HG03045 (cell line): ENCODE data around the gene FAM98B.
"Not testable (repeated sequence)": the region's sequence is repeated elsewhere in the genome, so short reads cannot be mapped to it uniquely, and the experiment has no call there.

ENCODE experiments used
- ATAC-seq: cut with Tn5 transposase; IDR thresholded peaks from one replicate; pipeline ENCODE4 v1.9.1; 2021; ENCODE audit warnings: mild to moderate bottlenecking, moderate library complexity; ENCODE audit not compliant: unreplicated experiment

Gene FAM98B

GRCh38 chr15:38453971-38454695 is at the start of gene FAM98B:
Gene FAM98B, plus strand, starts transcription at chr15:38454127. Its CDS starts 35 bp downstream, at chr15:38454162.
- peak; percentile 93 for ATAC-seq

GRCh38 chr15:38406436-38406835 is 47.5 kb upstream of the FAM98B start:
- ATAC-seq, result no peak

GRCh38 chr15:38408576-38408975 is 45.4 kb upstream of the FAM98B start:
- no peak for ATAC-seq

GRCh38 chr15:38411902-38412301 is 42.0 kb upstream of the FAM98B start:
- ATAC-seq, result no peak

- no peak for ATAC-seq
These were observed 41.5 kb upstream of the FAM98B start for GRCh38 chr15:38412466-38412865.

GRCh38 chr15:38414357-38414756 is 39.6 kb upstream of the FAM98B start:
- ATAC-seq, result no peak

GRCh38 chr15:38421069-38421690 is 32.7 kb upstream of the FAM98B start:
- ATAC-seq, result no peak

GRCh38 chr15:38424101-38424552 is 29.8 kb upstream of the FAM98B start:
- peak; percentile 67 for ATAC-seq

- no peak for ATAC-seq
These were observed 28.7 kb upstream of the FAM98B start for GRCh38 chr15:38425269-38425668.

- ATAC-seq, result no peak
These were observed 26.5 kb upstream of the FAM98B start for GRCh38 chr15:38427380-38427779.

- no peak for ATAC-seq
These were observed 23.7 kb upstream of the FAM98B start for GRCh38 chr15:38430106-38430760.

- no peak for ATAC-seq
These were observed 16.9 kb upstream of the FAM98B start for GRCh38 chr15:38436993-38437392.

GRCh38 chr15:38437603-38438002 is 16.3 kb upstream of the FAM98B start:
- ATAC-seq, result not testable (repeated sequence)

GRCh38 chr15:38438031-38438986 is 15.6 kb upstream of the FAM98B start:
- ATAC-seq, result no peak

- ATAC-seq, result peak; percentile 67
These were observed 13.4 kb upstream of the FAM98B start for GRCh38 chr15:38440353-38441129.

- no peak for ATAC-seq
These were observed 12.8 kb upstream of the FAM98B start for GRCh38 chr15:38441130-38441519.

- no peak for ATAC-seq
These were observed 766 bp downstream of the FAM98B start for GRCh38 chr15:38454696-38455090.

- ATAC-seq, result no peak
These were observed 1.2 kb downstream of the FAM98B start for GRCh38 chr15:38455092-38455491.

- no peak for ATAC-seq
These were observed 4.7 kb downstream of the FAM98B start for GRCh38 chr15:38458646-38459045.

- ATAC-seq, result no peak
These were observed 5.6 kb downstream of the FAM98B start for GRCh38 chr15:38459480-38459879.
